Erythroblast (primary cell): ENCODE data around the gene EDC4.

Experiments used
- DNase-seq, 2 experiments: peaks; one replicate each; lab custom pipeline; 2025; lab: John Stamatoyannopoulos, UW
- GATA1 ChIP-seq: IDR thresholded peaks from 2 replicates; pipeline ENCODE4 v1.6.1; 2011; ENCODE audit warnings: low read depth, mild to moderate bottlenecking, control low read depth, low read length, moderate library complexity
- POLR2A ChIP-seq: IDR thresholded peaks from 2 replicates; pipeline ENCODE4 v1.6.1; 2011; ENCODE audit warnings: mild to moderate bottlenecking, low read length

Gene EDC4

GRCh38 chr16:67879462-67879861, 6.6 kb downstream of the EDC4 start:
- TF ChIP-seq GATA1: no peak
- no peak for TF ChIP-seq POLR2A
- no peak for DNase-seq

GRCh38 chr16:67879936-67880335, 7.1 kb downstream of the EDC4 start:
- no peak for DNase-seq
- TF ChIP-seq GATA1: no peak
- TF ChIP-seq POLR2A: no peak

DNA sequence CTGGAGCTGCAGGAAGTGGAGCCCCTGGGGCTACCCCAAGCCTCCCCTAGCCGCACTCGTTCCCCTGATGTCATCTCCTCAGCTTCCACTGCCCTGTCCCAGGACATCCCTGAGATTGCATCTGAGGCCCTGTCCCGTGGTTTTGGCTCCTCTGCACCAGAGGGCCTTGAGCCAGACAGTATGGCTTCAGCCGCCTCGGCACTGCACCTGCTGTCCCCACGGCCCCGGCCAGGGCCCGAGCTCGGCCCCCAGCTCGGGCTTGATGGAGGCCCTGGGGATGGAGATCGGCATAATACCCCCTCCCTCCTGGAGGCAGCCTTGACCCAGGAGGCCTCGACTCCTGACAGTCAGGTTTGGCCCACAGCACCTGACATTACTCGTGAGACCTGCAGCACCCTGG, 7.7 kb downstream of the EDC4 start:
- no peak for TF ChIP-seq POLR2A
- no peak for TF ChIP-seq GATA1
- DNase-seq: no peak

- no peak for TF ChIP-seq POLR2A
- TF ChIP-seq GATA1: no peak
- no peak for DNase-seq
Measured at GRCh38 chr16:67881621-67882161, 8.8 kb downstream of the EDC4 start.

GRCh38 chr16:67882374-67883145, 9.7 kb downstream of the EDC4 start:
- DNase-seq: no peak
- TF ChIP-seq POLR2A (no peak), GATA1 (no peak)

GRCh38 chr16:67883146-67883871, 10.5 kb downstream of the EDC4 start:
- DNase-seq: no peak
- no peak for TF ChIP-seq GATA1
- no peak for TF ChIP-seq POLR2A

GRCh38 chr16:67883872-67884261, 11.0 kb downstream of the EDC4 start:
- TF ChIP-seq GATA1: no peak
- TF ChIP-seq POLR2A: no peak
- DNase-seq: peak; percentile 56 to 79

GRCh38 chr16:67884684-67885083, 11.8 kb downstream of the EDC4 start, which contains the start of gene NRN1L:
Gene NRN1L (plus strand): TSS chr16:67884885. CDS start chr16:67884904, 19 bp downstream.
- no peak for DNase-seq
- TF ChIP-seq GATA1 (no peak), POLR2A (no peak)

- TF ChIP-seq GATA1 (no peak), POLR2A (no peak)
- no peak for DNase-seq
Measured at GRCh38 chr16:67885545-67885944, 12.7 kb downstream of the EDC4 start.

DNA sequence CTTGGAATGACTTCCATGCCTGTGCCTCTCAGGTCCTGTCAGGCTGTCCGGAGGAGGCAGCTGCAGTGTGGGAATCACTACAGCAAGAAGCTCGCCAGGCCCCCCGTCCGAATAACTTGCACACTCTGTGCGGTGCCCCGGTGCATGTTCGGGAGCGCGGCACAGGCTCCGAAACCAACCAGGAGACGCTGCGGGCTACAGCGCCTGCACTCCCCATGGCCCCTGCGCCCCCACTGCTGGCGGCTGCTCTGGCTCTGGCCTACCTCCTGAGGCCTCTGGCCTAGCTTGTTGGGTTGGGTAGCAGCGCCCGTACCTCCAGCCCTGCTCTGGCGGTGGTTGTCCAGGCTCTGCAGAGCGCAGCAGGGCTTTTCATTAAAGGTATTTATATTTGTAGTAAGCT, 13.1 kb downstream of the EDC4 start:
- DNase-seq: no peak
- no peak for TF ChIP-seq POLR2A
- no peak for TF ChIP-seq GATA1

GRCh38 chr16:67886387-67886786, 13.5 kb downstream of the EDC4 start:
- no peak for TF ChIP-seq GATA1
- TF ChIP-seq POLR2A: no peak
- no peak for DNase-seq

DNA sequence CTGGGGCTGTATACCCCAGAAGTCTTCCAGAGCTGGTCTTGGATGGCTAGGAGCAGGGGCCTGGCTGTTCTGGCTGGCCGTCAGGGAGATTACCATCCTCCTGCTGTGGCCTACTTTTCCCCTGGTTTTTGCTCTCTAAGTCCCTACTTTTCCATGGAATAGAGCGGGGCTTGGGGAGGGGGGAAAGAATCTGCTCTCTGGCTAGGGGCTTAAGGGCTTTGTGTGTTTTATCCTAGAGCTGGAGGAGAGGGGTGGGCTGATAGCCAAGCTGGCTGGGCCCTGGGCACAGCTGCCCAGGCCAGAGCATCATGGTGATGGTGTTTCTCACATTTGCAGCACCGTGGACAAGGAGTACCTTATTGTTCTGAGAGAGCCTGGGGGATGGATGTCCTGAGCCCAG, 15.5 kb downstream of the EDC4 start:
- TF ChIP-seq POLR2A (no peak), GATA1 (no peak)
- no peak for DNase-seq

GRCh38 chr16:67892375-67892774, 19.5 kb downstream of the EDC4 start:
- TF ChIP-seq GATA1: no peak
- TF ChIP-seq POLR2A: no peak
- no peak for DNase-seq
